Gastrocnemius medialis (tissue), 4 donors: Measurements from ENCODE around the gene PCDHGA8.

ENCODE experiments used
- POLR2A ChIP-seq, 2 donors: fragments of 450-650 bp; IDR thresholded peaks; one replicate each; pipeline ENCODE4 v1.6.1; 2017; ENCODE audit warnings: antibody characterized with exemption in 2 of 2, mild to moderate bottlenecking in 2 of 2, moderate library complexity in 2 of 2
- TF ChIP-seq, protein P1 (sequence below), 5 experiments: fragments of 450-650 bp in 3 of 5; fragments of 200-600 bp in 2 of 5; sonication (generic) in 2 of 5; IDR thresholded peaks in 4 of 5; conservative IDR thresholded peaks in 1 of 5; 1 replicate in 4 of 5; 2 replicates in 1 of 5; pipeline ENCODE4 v1.5.1; 2016 to 2019; ENCODE audit warnings: antibody characterized with exemption in 5 of 5, mild to moderate bottlenecking in 3 of 5, moderate library complexity in 3 of 5

GRCh38 chr5:141373673-141374317, 18.6 kb upstream of the PCDHGA8 start, which contains the start of gene PCDHGA6:
- TF ChIP-seq, protein P1, sequence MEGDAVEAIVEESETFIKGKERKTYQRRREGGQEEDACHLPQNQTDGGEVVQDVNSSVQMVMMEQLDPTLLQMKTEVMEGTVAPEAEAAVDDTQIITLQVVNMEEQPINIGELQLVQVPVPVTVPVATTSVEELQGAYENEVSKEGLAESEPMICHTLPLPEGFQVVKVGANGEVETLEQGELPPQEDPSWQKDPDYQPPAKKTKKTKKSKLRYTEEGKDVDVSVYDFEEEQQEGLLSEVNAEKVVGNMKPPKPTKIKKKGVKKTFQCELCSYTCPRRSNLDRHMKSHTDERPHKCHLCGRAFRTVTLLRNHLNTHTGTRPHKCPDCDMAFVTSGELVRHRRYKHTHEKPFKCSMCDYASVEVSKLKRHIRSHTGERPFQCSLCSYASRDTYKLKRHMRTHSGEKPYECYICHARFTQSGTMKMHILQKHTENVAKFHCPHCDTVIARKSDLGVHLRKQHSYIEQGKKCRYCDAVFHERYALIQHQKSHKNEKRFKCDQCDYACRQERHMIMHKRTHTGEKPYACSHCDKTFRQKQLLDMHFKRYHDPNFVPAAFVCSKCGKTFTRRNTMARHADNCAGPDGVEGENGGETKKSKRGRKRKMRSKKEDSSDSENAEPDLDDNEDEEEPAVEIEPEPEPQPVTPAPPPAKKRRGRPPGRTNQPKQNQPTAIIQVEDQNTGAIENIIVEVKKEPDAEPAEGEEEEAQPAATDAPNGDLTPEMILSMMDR (IDR thresholded peaks at IDR 0.05 in 4 of 5, conservative IDR thresholded peaks at IDR 0.05 in 1 of 5): peak in 3 of 5 experiments; percentile 41 to 55 (median 45)
- TF ChIP-seq POLR2A (IDR thresholded peaks at IDR 0.05): no peak
